HepG2 (cell line): ENCODE data around the gene SPOCD1. TPM values are rescaled to one million over a fixed set of nuclear protein-coding genes. Genes with fewer than 3 reads are reported as not detected.

Experiments
- ATAC-seq: fragments of 200-7000 bp; cut with Tn5 transposase; 3 replicates; pipeline ENCODE4 v1.9.1; 2020; ENCODE audit warnings: mild to moderate bottlenecking, moderate library complexity
- BruUV-seq: library from RNA; stranded (reverse); fragments of 400-500 nt; replicated peaks from 2 replicates; lab custom pipeline; 2021; lab: Mats Ljungman, UMichigan
- CTCF ChIA-PET: fragments of 300-600 bp; formaldehyde crosslinking; extraction: SDS; loops from one replicate; lab custom pipeline; 2021; ENCODE audit warnings: low total read pairs, inconsistent platforms, low intra/inter-chr PET ratio; lab: Yijun Ruan, JAX
- POLR2A ChIA-PET: fragments of 350-600 bp; sonication (Branson Sonifier 250); formaldehyde crosslinking; loops from one replicate; lab custom pipeline; 2020; ENCODE audit warnings: antibody characterized with exemption, inconsistent platforms; lab: Yijun Ruan, JAX
- DNase-seq: peaks from one replicate; pipeline ENCODE4 v3.0.0-alpha.2; 2015; ENCODE audit warnings: low spot score
- FAIRE-seq: peaks from 3 replicates; lab custom pipeline; 2011; peaks lifted over from hg19 to GRCh38; lab: Jason Lieb, UNC
- H2AFZ ChIP-seq: one replicate; pipeline ENCODE4 v1.6.1; 2011; ENCODE audit warnings: low read length, inconsistent platforms
- H3K27ac ChIP-seq: fragments of 300-600 bp; 3 replicates; pipeline ENCODE4 v1.8.0; 2011; ENCODE audit warnings: mixed run types, mild to moderate bottlenecking, mixed read lengths, low read length, inconsistent platforms; ENCODE audit not compliant: insufficient read depth; ENCODE audit errors: extremely low read length
- H3K27me3 ChIP-seq, 2 experiments: fragments of 200-600 bp in 1 of 2; 2 replicates in 1 of 2; 3 replicates in 1 of 2; pipeline versions ENCODE4 v1.6.0 to v1.8.0; 2011; ENCODE audit warnings: low read length in 2 of 2, mild to moderate bottlenecking in 2 of 2, moderate library complexity in 2 of 2, inconsistent platforms in 1 of 2; ENCODE audit not compliant: insufficient read depth in 2 of 2, control insufficient read depth in 1 of 2
- H3K36me3 ChIP-seq, 2 experiments: fragments of 200-600 bp in 1 of 2; replicated peaks in 1 of 2; 2 replicates in 1 of 2; 3 replicates in 1 of 2; pipeline versions ENCODE4 v1.5.1 to v1.8.0; 2011; ENCODE audit warnings: low read length in 2 of 2, inconsistent platforms in 1 of 2; ENCODE audit not compliant: insufficient read depth in 2 of 2, control insufficient read depth in 1 of 2
- H3K4me1 ChIP-seq: 2 replicates; pipeline ENCODE4 v1.5.1; 2012; ENCODE audit warnings: low read length, inconsistent platforms; ENCODE audit not compliant: insufficient read depth
- H3K4me2 ChIP-seq: 2 replicates; pipeline ENCODE4 v1.6.0; 2011; ENCODE audit warnings: low read depth, low read length, inconsistent platforms
- H3K4me3 ChIP-seq, 3 experiments: fragments of 200-600 bp in 1 of 3; sonication (generic), shearing (Covaris generic) in 1 of 3; replicated peaks in 1 of 3; 2 replicates each; pipeline ENCODE4 v1.5.1; 2011 to 2016; ENCODE audit warnings: low read length in 3 of 3, inconsistent platforms in 2 of 3, low read depth in 2 of 3, mild to moderate bottlenecking in 2 of 3, control low read depth in 1 of 3, mixed read lengths in 1 of 3; ENCODE audit not compliant: insufficient read depth in 1 of 3
- H3K79me2 ChIP-seq: one replicate; pipeline ENCODE4 v1.6.1; 2011; ENCODE audit warnings: low read length, inconsistent platforms; ENCODE audit not compliant: insufficient read depth
- H3K9ac ChIP-seq: 2 replicates; pipeline ENCODE4 v1.6.0; 2011; ENCODE audit warnings: mild to moderate bottlenecking, low read depth, low read length, inconsistent platforms; ENCODE audit not compliant: insufficient read depth
- H3K9me3 ChIP-seq: 2 replicates; pipeline ENCODE4 v1.5.1; 2012; ENCODE audit warnings: mild to moderate bottlenecking, low read length
- H4K20me1 ChIP-seq: 2 replicates; pipeline ENCODE4 v1.6.0; 2011; ENCODE audit warnings: inconsistent platforms, mild to moderate bottlenecking, low read length, moderate library complexity; ENCODE audit not compliant: insufficient read depth
- DNMT3B ChIP-seq: conservative IDR thresholded peaks from 2 replicates; pipeline ENCODE4 v1.6.1; 2016; ENCODE audit warnings: missing biosample characterization, control low read depth
- HHEX ChIP-seq: IDR thresholded peaks from 2 replicates; pipeline ENCODE4 v1.6.1; 2016; ENCODE audit warnings: control low read depth
- HNRNPUL1 ChIP-seq: fragments of 200-400 bp; formaldehyde crosslinking; IDR thresholded peaks from 2 replicates; pipeline ENCODE4 v1.6.1; 2017; ENCODE audit warnings: low read depth, mild to moderate bottlenecking, low read length, moderate library complexity
- MAF1 ChIP-seq: sonication (generic); formaldehyde crosslinking; IDR thresholded peaks from 2 replicates; pipeline ENCODE4 v1.5.0; 2020; ENCODE audit warnings: missing genetic modification reagents, borderline replicate concordance
- MEF2D ChIP-seq: sonication (generic); formaldehyde crosslinking; IDR thresholded peaks from 2 replicates; pipeline ENCODE4 v1.5.1; 2020; ENCODE audit warnings: mild to moderate bottlenecking, missing genetic modification reagents
- PLRG1 ChIP-seq: fragments of 450-650 bp; conservative IDR thresholded peaks from 2 replicates; pipeline ENCODE4 v1.6.1; 2016
- SMAD1 ChIP-seq: sonication (generic); formaldehyde crosslinking; IDR thresholded peaks from 2 replicates; pipeline ENCODE4 v1.4.0; 2020; ENCODE audit warnings: missing genetic modification reagents, low read depth, mild to moderate bottlenecking, borderline replicate concordance
- ZNF143 ChIP-seq: sonication (generic); formaldehyde crosslinking; IDR thresholded peaks from 2 replicates; pipeline ENCODE4 v1.4.0; 2020; ENCODE audit warnings: missing genetic modification reagents
- ZNF740 ChIP-seq: sonication (generic); formaldehyde crosslinking; IDR thresholded peaks from 2 replicates; pipeline ENCODE4 v1.4.0; 2020; ENCODE audit warnings: missing genetic modification reagents
- WGBS: methylation state at CpG from one replicate; pipeline ENCODE4 v1.1.6; 2017; ENCODE audit warnings: low lambda C conversion rate; 5-methylcytosine and 5-hydroxymethylcytosine counted together
- in situ Hi-C: cut with HindIII; loops from 2 replicates; pipeline ENCODE4 v1.10.0; 2017; ENCODE audit warnings: low pct_unique_long_range_greater_than_20kb; ENCODE audit not compliant: extremely low pct_ligation_motif_present
- intact Hi-C: fragments of 100-400 bp; cut with micrococcal nuclease; formaldehyde crosslinking; loops from one replicate; pipeline ENCODE4 v1.10.0; 2022; ENCODE audit not compliant: unreplicated experiment
- polyA plus RNA-seq, 8 experiments: library from polyadenylated mRNA; depleted of rRNA in 3 of 8; stranded (reverse) in 7 of 8; unstranded in 1 of 8; fragments of >200 nt; fragmentation: Illumina TruSeq in 4 of 8; extraction: Trizol in 4 of 8; gene quantifications; 2 replicates each; pipeline versions ENCODE4 v1.2.1 to v1.2.3, GENCODE V29; 2011 to 2016; ENCODE audit warnings: low read depth in 4 of 8, missing spikeins in 1 of 8, mixed read lengths in 1 of 8; ENCODE audit not compliant: insufficient read depth in 1 of 8
- total RNA-seq, 5 experiments: library from RNA; depleted of rRNA; stranded (reverse); fragments of >200 nt; fragmentation: Illumina TruSeq; extraction: Trizol; gene quantifications; 2 replicates each; pipeline ENCODE4 v1.2.3, GENCODE V29; 2016; ENCODE audit warnings: low read depth in 1 of 5
- TF ChIP-seq, protein P1 (sequence below): sonication (generic); formaldehyde crosslinking; IDR thresholded peaks from 2 replicates; pipeline ENCODE4 v1.8.1; 2022; ENCODE audit warnings: low read depth, mild to moderate bottlenecking, missing genetic modification reagents

SPOCD1 gene
- total and polyA plus RNA-seq, 2 of the 13 experiments (the other 11 are each of a cell fraction or from before 2014, with no cell fraction given) = 0.24 to 0.29 TPM

GRCh38 chr1:31746687-31747086 is 69.1 kb downstream of the SPOCD1 start:
- no peaks in the 10 kb centered on the region for H4K20me1 ChIP-seq
- WGBS = 35% methylated on average over 7 of the region's 7 CpGs
- in situ Hi-C loops (no loop called here), intact Hi-C loops (no loop called here)
- ATAC-seq (no peak), FAIRE-seq (no peak), DNase-seq (no peak)
- H2AFZ ChIP-seq = no peak overlapping the region
- TF ChIP-seq SMAD1 (CRISPR knock-in tag) (no peak), MEF2D (no peak), HNRNPUL1 (no peak), DNMT3B (CRISPR knock-in tag) (no peak), HHEX (CRISPR knock-in tag) (no peak), ZNF740 (CRISPR knock-in tag) (no peak), PLRG1 (no peak), MAF1 (CRISPR knock-in tag) (no peak), ZNF143 (no peak)
- TF ChIP-seq, protein P1, sequence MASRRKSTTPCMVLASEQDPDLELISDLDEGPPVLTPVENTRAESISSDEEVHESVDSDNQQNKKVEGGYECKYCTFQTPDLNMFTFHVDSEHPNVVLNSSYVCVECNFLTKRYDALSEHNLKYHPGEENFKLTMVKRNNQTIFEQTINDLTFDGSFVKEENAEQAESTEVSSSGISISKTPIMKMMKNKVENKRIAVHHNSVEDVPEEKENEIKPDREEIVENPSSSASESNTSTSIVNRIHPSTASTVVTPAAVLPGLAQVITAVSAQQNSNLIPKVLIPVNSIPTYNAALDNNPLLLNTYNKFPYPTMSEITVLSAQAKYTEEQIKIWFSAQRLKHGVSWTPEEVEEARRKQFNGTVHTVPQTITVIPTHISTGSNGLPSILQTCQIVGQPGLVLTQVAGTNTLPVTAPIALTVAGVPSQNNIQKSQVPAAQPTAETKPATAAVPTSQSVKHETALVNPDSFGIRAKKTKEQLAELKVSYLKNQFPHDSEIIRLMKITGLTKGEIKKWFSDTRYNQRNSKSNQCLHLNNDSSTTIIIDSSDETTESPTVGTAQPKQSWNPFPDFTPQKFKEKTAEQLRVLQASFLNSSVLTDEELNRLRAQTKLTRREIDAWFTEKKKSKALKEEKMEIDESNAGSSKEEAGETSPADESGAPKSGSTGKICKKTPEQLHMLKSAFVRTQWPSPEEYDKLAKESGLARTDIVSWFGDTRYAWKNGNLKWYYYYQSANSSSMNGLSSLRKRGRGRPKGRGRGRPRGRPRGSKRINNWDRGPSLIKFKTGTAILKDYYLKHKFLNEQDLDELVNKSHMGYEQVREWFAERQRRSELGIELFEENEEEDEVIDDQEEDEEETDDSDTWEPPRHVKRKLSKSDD (CRISPR knock-in tag) = no peak
- peaks cover 0 to 45% of the 10 kb centered on the region in 2 experiments; a peak in 3 of 5 replicates for H3K27me3 ChIP-seq
- ChIA-PET POLR2A (interaction anchor here (1.7 kb wide), 1 partner anchor 14 kb away, joined by 5 read pairs; no protein-coding TSS in a partner anchor), CTCF (interaction anchor here (2.3 kb wide), 1 partner anchor 83 kb away, joined by 15 read pairs; no protein-coding TSS in a partner anchor)
- H3K4me1 ChIP-seq = 0 out of 2 replicates have a peak, but pooled peaks cover under 1% of the 10 kb centered on the region
- H3K36me3 ChIP-seq = no peaks in the 10 kb centered on the region
- no peak overlapping the region for H3K27ac ChIP-seq
- H3K79me2 ChIP-seq = no peaks in the 10 kb centered on the region
- no peak overlapping the region for H3K4me3 ChIP-seq
- no TSS peak for BruUV-seq
- no peak overlapping the region for H3K9ac ChIP-seq
- no peaks in the 10 kb centered on the region for H3K9me3 ChIP-seq
- no peak overlapping the region for H3K4me2 ChIP-seq
